GM18517 (cell line): ENCODE data around the gene EAF1.
"Not testable (repeated sequence)": the region's sequence is repeated elsewhere in the genome, so short reads cannot be mapped to it uniquely, and the experiment has no call there.

ENCODE experiments used
- ATAC-seq: cut with Tn5 transposase; IDR thresholded peaks from one replicate; pipeline ENCODE4 v1.9.1; 2021; ENCODE audit warnings: mild to moderate bottlenecking, moderate library complexity; ENCODE audit not compliant: unreplicated experiment

Gene EAF1

DNA sequence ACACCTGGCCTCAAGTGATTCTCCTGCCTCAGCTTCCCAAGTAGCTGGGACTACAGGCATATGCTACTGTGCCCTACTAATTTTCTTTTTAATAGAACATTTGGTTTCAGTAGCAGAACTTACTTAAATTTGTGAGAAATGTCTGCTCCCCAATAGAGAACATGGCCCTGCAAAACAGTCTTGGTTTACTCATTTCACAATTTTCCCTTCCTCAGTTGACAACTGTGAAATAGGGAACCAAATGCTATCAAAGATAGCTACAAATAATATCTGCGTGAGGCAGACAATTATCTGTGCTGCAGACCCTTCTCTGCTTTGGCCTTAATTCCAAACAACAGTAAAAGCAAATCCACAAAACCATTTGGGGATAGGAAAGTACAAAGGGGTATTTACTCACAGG, 22.6 kb upstream of the EAF1 start:
- no peak for ATAC-seq

DNA sequence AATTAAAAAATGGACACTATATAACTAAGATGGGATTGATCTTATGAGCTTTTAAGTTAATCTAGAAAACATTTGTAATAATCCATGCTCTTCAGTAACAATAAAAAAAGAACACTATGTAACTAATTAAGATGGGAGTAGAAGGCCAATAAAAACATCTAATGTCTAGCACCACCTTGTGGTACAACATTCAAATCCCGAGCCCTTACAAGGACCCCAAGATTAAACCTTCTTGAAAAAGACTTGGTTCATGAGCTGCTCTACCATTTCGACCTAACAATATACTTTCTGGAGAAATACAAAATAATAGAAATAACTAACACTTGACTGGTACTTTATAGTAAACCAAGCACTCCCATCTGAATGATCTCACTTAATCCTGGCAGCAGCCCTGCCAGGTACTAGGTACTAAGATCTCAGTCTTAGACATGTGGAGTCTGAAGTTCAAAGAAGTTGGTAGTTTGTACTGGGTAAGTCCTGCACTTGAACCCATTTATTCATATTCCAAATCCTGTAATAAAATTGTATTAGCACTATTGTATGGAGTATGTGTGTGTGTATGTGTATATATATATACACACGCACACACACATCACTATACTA, 21.8 kb upstream of the EAF1 start:
- peak; percentile 77 for ATAC-seq

DNA sequence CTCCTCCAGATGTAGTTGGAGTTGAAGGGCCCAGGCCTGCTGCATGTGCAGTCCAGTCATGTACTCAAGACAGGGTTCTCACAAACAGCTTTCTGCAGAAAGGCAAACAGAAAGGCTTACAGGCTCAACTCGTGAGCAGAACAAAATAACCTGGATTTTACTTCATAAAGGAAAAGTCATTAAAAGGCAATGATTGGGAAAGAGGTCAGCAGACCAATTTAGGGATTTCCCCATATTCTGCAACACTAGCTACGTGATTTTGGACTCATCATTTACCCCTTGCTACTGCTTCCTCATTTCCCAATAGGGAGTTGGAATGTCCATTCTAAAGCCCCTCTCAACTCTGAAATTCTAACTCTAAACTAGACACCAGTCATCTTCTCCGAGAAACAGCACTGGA, 18.2 kb upstream of the EAF1 start:
- no peak for ATAC-seq

DNA sequence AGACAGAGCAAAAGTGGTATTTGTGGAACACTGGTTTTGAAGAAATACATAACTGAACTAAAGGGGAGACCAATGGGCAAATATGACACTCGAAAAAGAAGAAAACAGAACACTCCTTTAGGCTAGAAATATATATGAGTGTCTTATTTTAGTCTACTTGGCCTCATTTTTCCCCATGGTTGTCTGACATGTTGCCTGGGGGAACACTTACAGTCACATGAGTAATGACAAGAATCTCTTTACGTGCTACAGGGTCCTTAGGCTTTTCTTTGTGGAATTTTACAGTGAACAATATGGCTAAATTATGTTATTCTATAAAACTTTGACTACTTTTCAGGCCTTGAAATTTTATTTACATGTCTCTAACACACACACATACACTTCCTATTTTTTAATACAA, 17.6 kb upstream of the EAF1 start:
- ATAC-seq = no peak

DNA sequence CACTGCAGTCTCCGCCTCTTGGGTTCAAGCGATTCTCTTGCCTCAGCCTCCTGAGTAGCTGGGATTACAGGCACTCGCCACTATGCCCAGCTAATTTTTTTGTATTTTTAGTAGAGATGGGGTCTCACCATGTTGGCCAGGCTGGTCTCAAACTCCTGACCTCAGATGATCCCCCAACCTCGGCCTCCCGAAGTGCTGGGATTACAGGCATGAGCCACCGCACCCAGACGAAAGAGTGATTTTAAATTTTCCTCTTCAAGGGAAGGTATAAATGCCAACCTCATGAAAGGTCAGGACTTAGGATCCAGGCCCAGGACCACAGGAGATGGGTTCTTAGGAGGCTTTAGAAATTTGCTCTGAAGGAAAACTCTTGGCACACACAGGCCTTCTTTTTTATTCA, 16.4 kb upstream of the EAF1 start:
- ATAC-seq = not testable (repeated sequence)

DNA sequence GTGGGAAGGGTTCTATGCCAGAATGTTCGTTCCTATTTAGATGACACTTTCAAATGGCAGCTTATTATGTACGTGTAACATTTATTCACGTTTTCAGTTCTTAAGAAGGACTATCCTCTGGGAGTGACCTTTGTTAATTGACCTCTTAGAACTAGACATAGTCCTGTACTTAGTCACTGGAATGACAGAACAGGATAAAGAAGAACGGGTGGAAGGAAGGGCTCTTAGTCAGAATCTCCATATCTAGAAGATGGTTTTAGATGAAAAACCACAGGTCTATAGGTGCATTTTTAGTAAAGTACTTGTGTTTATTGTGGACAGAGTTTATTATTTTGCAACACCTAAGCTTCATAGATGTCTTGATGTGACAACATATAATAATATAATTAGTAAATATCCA, 6.5 kb upstream of the EAF1 start:
- ATAC-seq = no peak

DNA sequence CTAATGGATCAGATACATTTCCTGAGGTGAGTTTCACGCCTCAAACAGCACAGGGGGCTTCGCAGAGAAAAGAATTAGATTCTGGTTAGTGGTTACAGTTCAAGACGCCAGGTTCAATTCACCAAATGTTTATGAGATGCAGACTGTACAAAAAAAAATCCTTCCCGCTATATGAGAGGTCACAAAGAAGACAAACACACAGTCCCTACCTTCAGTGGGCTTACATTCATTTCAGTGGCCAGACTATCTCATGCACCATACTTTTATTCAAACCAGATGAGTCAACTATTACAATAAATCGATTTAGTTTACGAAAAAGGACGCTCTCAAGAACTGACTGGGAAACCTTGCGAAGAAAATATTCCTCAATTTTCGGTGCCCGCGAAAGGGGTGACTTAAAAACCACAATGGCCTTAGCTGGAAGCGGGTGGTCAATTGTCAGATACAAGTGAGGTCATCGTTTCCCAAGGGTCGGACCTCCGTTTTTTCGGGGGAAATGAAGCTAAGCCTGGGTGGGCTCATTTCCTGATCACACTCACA, 749 bp upstream of the EAF1 start:
- ATAC-seq = no peak

DNA sequence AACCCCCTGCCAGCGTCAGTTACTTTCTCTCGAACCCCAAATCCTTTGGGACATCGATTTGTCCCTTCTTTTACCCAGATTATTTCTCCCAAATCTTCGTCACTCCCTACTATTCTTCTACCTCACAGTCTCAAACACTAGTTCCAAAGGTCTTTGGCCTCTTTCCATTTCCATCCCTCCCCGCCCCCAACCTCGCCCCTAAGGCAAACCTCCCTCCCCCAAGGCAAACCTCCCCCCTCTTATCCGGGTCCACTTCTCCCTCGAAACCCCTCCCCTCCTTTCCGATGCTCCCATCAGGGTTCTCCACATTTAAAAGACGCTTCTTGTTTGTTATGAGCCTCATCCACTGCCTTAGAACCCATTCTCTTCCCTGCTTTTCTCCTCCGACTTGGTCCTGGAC, 583 bp downstream of the EAF1 start:
- no peak for ATAC-seq

DNA sequence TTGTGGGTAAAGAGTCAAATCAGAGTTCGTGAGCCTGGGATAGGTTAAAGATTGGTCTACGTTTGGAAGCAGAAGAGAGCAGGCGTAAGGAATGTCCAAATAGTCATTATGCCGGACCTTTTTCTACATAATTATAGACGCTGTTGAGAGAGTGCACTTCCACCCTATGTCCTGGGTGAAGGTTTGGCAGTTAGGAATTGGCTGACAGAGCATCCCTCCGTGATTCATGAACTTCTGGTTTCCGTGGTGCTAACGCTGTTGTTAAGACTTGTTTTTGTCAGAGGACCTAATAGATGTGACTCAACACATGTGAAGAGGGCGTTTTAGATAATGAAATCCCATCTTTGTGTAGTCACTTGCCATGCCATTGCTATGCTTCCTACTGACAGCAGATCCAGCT, 1.1 kb downstream of the EAF1 start:
- no peak for ATAC-seq

DNA sequence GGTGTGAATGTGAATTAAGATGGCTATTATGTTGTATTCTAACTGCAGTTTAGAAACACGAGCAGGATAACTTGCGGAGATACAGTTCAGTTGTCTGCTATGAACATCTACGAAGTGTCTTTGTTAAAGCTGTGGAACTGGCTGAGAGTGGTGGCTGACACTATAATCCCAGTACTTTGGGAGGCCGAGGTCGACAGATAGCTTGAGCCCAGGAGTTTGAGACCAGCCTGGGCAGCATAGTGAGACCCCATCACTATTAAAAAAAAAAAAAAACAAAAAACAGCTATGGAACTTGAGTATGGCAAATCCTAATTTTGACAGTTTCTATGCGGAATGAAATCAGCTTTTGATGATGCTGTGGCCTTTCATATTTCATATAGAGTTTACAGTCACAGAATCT, 1.7 kb downstream of the EAF1 start:
- no peak for ATAC-seq

DNA sequence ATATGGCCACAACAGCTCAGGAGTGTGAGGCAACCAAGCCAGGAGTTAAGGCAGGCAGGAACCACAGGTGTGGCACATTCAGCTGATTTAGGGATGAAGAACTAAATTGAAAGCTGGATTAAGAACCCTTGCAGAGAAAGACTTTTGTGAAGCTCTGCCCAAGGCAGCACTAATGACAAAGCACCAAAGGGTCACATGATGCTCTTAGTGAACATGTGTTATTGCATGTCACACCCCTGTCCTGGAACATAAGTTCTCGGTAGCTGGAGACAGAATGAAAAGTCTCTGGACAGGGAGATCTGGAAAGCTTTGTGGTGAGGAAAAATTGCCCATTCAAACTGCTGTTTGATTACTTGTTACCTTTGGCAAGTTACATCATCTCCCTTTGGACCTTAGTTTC, 3.2 kb downstream of the EAF1 start:
- no peak for ATAC-seq

DNA sequence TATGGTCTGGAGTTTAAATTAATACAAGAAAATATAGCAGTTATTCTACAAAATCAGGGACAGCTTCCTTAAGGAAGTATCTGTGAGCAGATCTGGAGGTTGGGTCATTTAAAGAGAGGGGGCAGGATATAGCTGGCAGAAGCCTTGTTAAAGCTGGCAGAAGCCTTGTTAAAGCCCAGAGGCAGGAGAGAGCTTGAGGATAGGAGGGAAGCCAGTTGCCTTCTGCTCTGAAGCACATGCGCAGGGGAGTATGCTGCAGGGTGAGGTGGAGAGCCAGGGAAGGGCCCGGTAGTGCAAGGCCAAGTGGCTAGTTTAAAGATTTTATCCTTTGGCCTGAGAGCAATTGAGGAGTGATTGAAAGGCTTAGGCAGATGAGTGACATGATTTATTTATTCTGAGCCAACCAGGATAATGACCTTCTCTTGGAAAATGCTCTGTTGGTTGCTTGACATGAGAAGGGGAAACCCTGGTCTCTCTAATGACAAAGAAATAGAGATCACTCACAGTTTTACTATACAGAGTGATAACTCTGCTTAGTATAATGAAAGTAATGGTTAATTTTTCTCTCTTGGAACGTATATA, 3.9 kb downstream of the EAF1 start:
- ATAC-seq = no peak

DNA sequence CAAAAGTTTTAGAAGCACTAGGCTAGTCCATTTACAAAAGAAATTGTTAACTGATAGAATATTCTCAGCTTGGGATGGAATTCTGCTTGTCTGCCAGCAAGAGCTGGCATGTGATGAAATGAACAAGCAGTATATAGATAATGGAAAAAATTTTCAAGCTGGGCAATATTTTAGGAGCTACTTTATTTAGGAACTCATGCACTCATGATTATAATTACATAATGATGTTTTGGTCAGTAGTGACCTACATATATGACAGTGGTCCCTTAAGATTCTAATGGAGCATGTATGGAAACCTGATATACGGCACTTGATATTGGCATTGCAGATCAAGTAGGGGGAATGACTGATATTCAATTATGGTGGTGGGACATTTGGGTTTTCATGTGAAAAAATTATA, 6.1 kb downstream of the EAF1 start:
- no peak for ATAC-seq

DNA sequence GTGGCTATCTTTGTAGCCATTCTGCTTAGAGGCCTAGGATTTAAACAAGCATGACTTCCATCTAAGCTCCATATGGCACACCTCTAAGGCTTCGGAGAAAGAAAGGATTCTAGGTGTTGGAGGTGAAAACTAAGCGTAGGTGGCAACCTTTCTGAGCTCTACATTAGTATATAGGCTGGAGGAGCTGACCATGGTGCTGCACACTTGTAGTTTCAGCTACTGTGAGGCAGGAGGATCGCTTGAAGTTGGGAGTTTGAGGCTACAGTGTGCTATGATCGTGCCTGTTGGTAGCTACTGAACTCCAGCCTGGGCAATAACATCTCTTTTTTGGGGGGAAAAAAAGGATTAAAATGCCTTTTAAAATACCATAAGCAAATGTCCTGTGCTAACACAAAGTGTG, 7.4 kb downstream of the EAF1 start:
- no peak for ATAC-seq

DNA sequence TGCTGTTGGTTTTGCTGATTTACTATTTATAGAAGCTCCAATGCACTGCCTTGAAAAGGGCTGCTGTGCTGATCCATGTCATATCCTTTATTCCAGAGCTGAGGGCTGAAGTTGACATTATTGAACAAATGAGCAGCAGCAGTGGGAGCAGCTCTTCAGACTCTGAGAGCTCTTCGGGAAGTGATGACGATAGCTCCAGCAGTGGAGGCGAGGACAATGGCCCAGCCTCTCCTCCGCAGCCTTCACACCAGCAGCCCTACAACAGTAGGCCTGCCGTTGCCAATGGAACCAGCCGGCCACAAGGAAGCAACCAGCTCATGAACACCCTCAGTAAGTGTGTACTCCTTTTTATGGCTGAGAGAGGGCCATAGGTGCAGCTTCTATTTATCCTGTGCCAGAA, 8.8 kb downstream of the EAF1 start:
- ATAC-seq = no peak

DNA sequence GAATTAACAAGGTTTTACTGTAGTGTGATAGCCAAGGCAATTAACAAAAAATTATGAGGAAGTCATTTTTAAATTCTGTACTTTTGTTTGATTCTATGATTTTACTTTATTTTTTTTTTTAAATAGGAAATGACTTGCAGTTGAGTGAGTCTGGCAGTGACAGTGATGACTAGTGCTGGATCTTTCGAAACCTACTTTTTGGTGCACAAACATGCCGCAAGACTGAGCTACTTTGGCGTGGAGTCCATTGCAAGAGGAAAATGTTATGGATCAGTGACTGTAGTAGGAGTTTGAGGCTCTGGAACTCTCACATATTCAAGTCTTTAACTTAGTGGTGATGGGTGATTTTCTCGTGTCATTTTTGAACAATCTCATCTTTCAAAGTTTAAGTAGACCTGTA, 11.6 kb downstream of the EAF1 start:
- no peak for ATAC-seq

DNA sequence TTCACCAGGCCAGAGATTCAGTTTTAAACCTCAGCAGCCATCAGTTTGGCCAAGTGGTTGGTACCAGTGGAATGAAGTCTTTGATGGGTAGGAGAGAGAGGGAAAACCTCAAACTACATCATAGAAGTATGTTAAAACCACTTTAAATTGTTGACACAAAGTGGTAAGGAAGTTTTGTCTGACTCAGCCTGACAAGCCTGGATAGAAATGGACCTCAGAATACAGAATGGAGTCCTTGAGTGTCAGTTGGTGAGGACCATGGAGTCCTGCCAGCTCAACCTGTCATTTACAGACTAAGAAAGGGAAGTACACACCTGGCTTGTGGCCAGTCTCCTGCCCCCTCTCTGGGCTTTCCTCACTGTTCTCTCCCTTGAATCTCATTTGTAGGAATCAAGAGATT, 12.1 kb downstream of the EAF1 start:
- no peak for ATAC-seq

DNA sequence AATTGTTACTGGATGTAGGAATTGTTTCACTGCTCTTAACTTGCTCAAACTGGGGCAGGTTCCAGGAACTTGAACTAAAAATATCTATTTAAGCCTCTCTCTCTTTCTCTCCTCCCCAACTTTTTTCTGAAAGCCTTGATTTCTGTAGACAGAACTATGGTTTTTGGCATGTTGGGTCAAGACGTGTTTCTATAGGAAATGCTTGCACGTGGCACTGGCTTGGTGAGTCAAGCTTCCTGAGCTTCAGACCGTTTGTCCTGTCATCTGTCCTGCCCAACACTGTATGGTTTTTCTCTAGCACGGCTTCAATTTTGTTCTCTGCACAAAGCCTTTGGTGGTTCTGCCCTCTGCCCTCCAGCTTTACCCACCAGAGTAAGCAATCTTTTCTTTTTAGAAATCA, 13.5 kb downstream of the EAF1 start:
- ATAC-seq = no peak

DNA sequence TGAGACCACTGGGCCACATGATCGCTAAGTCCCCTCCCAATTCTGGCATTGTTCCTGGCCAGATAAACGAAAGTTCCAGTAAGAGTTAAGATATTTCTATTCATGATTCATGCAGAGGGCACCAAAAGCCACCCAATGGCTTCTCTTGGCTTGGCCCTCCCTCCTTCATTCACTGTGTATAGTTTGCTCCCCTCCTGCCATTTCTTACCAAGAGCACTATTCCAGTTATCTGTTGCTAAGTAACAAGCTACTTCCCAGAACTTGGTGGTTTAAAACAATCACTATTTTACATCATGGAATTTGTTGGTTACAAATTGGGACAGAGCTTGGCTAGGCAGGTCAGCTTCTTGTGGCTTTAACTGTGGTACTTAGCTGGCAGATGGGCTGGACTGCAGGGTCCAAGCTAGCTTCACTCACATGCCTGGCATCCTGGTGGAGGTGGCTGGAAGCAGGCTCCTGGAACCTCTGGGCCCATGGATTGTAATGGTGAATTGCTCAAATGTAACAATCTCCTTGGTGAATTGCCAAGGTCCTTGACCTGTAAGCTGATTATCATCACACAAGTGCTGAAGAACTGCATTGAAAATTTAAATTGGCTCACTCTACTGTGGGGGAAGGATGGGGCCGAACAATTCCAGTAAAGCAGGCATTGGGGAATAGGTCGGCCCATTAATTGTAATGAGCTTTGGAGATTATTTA, 16.6 kb downstream of the EAF1 start:
- ATAC-seq = no peak

DNA sequence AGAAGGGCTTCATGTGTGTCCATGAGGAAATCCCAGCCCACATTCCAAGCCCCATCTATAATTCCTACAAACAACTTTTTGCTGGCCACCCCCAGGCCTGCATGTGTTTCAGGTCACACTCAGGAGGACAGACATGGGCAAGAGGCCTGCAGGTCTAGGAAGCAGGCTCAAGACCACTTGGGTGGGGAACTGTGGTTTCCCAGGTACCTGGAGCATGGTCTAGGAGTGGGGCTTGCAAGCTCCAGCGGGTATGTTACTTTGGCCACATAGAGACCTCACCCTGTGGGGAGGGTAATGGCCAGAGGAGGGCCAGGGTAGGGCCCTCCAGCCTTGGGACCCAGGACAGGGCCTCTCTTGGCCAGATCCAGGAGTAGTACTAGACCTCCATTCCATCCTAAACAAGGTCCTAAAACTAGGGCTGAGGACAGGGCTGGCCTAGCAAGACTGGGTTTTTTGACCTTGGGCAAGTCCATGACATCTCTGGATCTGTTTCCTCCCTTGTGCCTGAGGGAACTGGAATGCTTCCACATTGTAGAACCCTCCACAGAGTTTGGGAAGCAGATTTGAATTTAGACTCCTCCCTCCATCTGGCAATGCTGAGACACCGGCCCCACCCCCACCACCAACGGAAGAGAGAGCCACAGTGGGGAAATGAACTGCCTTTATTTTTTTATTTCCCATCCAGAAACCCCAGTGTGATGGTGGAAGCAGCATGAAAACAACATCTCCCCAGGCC, 22.3 kb downstream of the EAF1 start:
- no peak for ATAC-seq

DNA sequence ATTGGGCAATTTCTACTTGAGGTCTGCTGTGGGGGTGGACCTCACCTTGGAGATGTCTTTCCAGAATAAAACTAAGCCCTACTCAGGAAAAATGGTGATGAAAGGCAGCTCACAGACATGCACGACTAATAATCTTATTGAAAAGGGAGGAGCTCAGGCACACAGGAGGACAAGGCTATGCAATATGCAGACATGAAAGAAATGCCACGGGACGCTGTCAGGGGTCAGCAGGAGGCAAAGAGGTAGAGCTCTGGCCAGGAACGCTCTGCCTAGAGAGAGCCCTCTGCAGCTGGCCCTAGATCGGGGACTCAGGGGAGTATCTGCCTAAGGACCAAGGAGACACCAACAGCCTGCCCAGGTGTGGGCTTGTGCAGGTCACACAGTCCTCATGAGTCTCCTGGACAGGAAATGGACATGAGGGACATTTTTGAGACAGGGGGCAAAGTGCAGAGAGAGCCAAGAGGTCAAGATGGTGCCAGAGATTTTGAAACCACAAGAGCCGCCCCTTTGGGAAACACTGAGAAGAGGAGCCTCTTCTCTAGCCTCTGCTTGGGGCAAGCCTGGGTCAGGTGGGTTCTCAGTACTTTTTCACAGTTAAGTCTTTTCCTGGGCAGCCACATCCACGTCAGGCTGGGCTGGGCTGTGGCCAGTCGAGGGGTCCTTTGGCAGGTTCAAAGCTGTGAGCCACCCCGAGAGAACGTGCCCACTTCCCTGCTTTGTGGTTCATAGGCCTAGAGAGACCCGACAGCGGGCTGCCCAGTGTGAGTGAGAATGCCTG, 23.2 kb downstream of the EAF1 start:
- no peak for ATAC-seq
